Lower lobe of right lung (tissue), 2 donors: ENCODE measurements around the gene SLC15A3. TPM values are rescaled to one million over a fixed set of nuclear protein-coding genes. Genes with fewer than 3 reads are reported as not detected.

Source experiments
- ATAC-seq, 2 donors: fragments of 200-7000 bp; cut with Tn5 transposase; one replicate each; pipeline ENCODE4 v1.9.1; 2020 to 2022; ENCODE audit warnings: mild to moderate bottlenecking in 2 of 2, moderate library complexity in 2 of 2
- DNase-seq: peaks from one replicate; pipeline ENCODE4 v3.0.0-alpha.2; 2020
- H3K27ac ChIP-seq: fragments of 200-600 bp; one replicate; pipeline ENCODE4 v1.8.0; 2022
- H3K27me3 ChIP-seq: fragments of 200-600 bp; one replicate; pipeline ENCODE4 v1.8.0; 2022; ENCODE audit warnings: low read depth
- H3K36me3 ChIP-seq: fragments of 200-600 bp; one replicate; pipeline ENCODE4 v1.8.0; 2022; ENCODE audit warnings: mild to moderate bottlenecking
- H3K4me1 ChIP-seq: fragments of 200-600 bp; one replicate; pipeline ENCODE4 v1.8.0; 2022
- H3K4me3 ChIP-seq: fragments of 200-600 bp; one replicate; pipeline ENCODE4 v1.8.0; 2022; ENCODE audit warnings: mild to moderate bottlenecking
- H3K9me3 ChIP-seq: fragments of 200-600 bp; one replicate; pipeline ENCODE4 v1.8.0; 2022
- CTCF ChIP-seq: fragments of 200-600 bp; IDR thresholded peaks from one replicate; pipeline ENCODE4 v1.8.0; 2022; ENCODE audit warnings: antibody characterized with exemption, mild to moderate bottlenecking
- intact Hi-C: fragments of 100-400 bp; cut with DNase I; formaldehyde crosslinking; loops from one replicate; pipeline ENCODE4 v1.11.0; 2022
- total RNA-seq: library from RNA; stranded (reverse); fragmentation: NEBNext Ultra II Directional; extraction: Animal tissue kit (Norgen Biotek cat#: 25700); gene quantifications from one replicate; pipeline ENCODE4 v1.2.1, GENCODE V29; 2021
- donor health status: DM: no; HTN: yes; CAD: no; lungs with severe emphysema.

Gene SLC15A3
- total RNA-seq, 1 donor from 2014 or later: 199 TPM

- Histone ChIP-seq H3K4me1 (peaks cover 16% of the 10 kb centered on the region), H3K4me3 (no peak overlapping the region), H3K36me3 (no peaks in the 10 kb centered on the region), H3K9me3 (no peaks in the 10 kb centered on the region), H3K27ac (no peak overlapping the region), H3K27me3 (peaks cover 13% of the 10 kb centered on the region)
- no peak for TF ChIP-seq CTCF
- ATAC-seq (no peak), DNase-seq (no peak)
- intact Hi-C loops: no loop called here
Observed at GRCh38 chr11:60993615-60994014, 41.6 kb upstream of the SLC15A3 start.

GRCh38 chr11:60992842-60993409 lies 41.0 kb upstream of the SLC15A3 start:
- no peak for TF ChIP-seq CTCF
- ATAC-seq: no peak
- intact Hi-C loops: no loop called here
- no peaks in the 10 kb centered on the region for H3K9me3 ChIP-seq
- no peaks in the 10 kb centered on the region for H3K36me3 ChIP-seq
- H3K4me3 ChIP-seq: no peak overlapping the region
- H3K4me1 ChIP-seq: peaks cover 16% of the 10 kb centered on the region
- no peak overlapping the region for H3K27ac ChIP-seq
- DNase-seq: no peak
- H3K27me3 ChIP-seq: peaks cover 13% of the 10 kb centered on the region

GRCh38 chr11:60991457-60991856 lies 39.5 kb upstream of the SLC15A3 start:
- no peaks in the 10 kb centered on the region for H3K9me3 ChIP-seq
- no peak for TF ChIP-seq CTCF
- H3K4me3 ChIP-seq: no peak overlapping the region
- intact Hi-C loops: no loop called here
- no peak overlapping the region for H3K27ac ChIP-seq
- H3K27me3 ChIP-seq: peaks cover 13% of the 10 kb centered on the region
- ATAC-seq (no peak), DNase-seq (no peak)
- no peaks in the 10 kb centered on the region for H3K36me3 ChIP-seq
- peaks cover 14% of the 10 kb centered on the region for H3K4me1 ChIP-seq

- intact Hi-C loops: no loop called here
- Histone ChIP-seq H3K9me3 (no peaks in the 10 kb centered on the region), H3K36me3 (no peaks in the 10 kb centered on the region), H3K4me3 (no peak overlapping the region), H3K27me3 (peaks cover 13% of the 10 kb centered on the region), H3K27ac (no peak overlapping the region), H3K4me1 (no peaks in the 10 kb centered on the region)
- ATAC-seq: peak; percentile 41 to 50
- no peak for DNase-seq
- TF ChIP-seq CTCF: no peak
Observed at GRCh38 chr11:60989093-60989650, 37.2 kb upstream of the SLC15A3 start.

- no peak for TF ChIP-seq CTCF
- intact Hi-C loops: no loop called here
- no peaks in the 10 kb centered on the region for H3K4me1 ChIP-seq
- H3K27ac ChIP-seq: no peak overlapping the region
- peaks cover 13% of the 10 kb centered on the region for H3K27me3 ChIP-seq
- no peaks in the 10 kb centered on the region for H3K36me3 ChIP-seq
- no peak for DNase-seq
- no peaks in the 10 kb centered on the region for H3K9me3 ChIP-seq
- H3K4me3 ChIP-seq: no peak overlapping the region
- no peak for ATAC-seq
Observed at GRCh38 chr11:60988658-60989057, 36.7 kb upstream of the SLC15A3 start.
